HG03025 (cell line): Measurements from ENCODE around the gene ATP8B3.

Source experiments
- ATAC-seq: cut with Tn5 transposase; IDR thresholded peaks from one replicate; pipeline ENCODE4 v1.9.1; 2021; ENCODE audit warnings: mild to moderate bottlenecking, moderate library complexity; ENCODE audit not compliant: unreplicated experiment, low FRiP score

ATP8B3 gene

GRCh38 chr19:1758959-1759903, 52.8 kb downstream of the ATP8B3 start:
- no peak for ATAC-seq

GRCh38 chr19:1758231-1758577, 53.9 kb downstream of the ATP8B3 start:
- no peak for ATAC-seq

GRCh38 chr19:1757468-1758230, 54.4 kb downstream of the ATP8B3 start:
- no peak for ATAC-seq

DNA sequence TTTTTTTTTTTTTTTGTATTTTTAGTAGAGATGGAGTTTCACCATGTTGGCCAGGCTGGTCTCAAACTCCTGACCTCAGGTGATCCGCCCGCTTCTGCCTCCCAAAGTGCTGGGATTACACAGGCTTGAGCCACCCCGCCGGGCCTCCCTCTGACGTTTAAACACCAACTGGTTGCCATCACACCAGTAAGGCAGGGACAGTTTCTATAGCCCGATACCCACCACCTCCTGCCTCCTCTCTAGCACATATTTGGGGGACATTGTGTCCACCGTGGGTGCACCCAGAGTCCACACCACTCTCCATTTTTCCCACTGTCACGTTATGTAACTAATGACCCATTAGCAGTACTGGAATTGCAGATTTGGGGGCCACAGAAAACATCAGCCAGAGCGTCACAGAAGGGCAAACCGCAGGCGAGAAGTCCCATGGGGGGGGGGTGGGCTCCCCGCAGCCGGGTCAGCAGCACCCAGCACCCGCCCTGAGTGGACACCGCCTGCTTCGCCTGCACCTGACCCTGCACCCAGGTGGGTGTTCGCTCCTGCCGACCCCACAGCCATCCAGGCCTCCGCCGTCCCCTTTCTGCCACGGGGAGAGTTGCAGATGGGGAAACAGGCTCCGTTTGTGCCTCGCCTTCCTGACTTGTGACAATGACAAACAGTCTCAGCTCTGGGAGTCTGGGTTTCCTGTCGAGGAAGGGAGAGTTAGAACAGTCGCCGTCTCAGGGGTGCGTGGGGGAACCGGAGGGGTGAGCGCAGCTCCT, 55.2 kb downstream of the ATP8B3 start:
- no peak for ATAC-seq

- no peak for ATAC-seq
Measured at GRCh38 chr19:1756264-1756663, 55.8 kb downstream of the ATP8B3 start.

GRCh38 chr19:1755467-1756171, 56.5 kb downstream of the ATP8B3 start:
- ATAC-seq = no peak

DNA sequence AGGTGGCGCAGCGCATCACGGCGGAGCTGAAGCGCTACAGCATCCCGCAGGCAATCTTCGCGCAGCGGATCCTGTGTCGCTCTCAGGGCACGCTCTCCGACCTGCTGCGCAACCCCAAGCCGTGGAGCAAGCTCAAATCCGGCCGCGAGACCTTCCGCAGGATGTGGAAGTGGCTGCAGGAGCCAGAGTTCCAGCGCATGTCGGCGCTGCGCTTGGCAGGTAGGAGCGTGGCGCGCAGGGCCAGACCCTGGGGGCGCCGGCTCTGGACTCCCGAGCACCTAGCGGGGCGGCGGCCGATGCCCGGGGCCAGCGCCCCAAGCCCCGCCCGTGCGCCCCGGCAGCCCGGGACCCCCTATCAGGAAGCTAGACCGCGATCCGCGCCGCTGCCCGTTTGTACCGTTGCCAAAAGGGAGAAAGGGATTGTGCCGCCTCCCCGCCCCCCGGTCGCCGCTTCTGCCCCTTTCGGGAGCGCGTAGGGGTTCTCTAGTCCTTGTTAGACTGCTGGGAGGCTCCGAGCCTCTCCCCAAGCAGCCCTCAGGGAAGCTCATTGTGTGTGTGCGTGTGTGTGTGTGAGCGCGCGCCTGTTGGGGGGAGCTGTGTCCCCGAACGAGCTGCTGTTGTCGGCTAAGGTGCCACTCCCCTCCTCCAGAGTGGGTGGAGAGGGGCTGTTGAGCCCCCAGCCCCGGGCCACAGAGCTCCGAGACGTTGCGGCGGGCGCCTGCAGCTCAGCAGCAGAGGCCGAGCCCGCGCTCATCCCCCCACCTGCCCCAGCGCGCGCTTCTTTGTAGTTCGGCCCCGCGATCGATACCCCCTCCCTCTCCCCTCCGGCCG, 57.2 kb downstream of the ATP8B3 start:
- ATAC-seq = no peak

DNA sequence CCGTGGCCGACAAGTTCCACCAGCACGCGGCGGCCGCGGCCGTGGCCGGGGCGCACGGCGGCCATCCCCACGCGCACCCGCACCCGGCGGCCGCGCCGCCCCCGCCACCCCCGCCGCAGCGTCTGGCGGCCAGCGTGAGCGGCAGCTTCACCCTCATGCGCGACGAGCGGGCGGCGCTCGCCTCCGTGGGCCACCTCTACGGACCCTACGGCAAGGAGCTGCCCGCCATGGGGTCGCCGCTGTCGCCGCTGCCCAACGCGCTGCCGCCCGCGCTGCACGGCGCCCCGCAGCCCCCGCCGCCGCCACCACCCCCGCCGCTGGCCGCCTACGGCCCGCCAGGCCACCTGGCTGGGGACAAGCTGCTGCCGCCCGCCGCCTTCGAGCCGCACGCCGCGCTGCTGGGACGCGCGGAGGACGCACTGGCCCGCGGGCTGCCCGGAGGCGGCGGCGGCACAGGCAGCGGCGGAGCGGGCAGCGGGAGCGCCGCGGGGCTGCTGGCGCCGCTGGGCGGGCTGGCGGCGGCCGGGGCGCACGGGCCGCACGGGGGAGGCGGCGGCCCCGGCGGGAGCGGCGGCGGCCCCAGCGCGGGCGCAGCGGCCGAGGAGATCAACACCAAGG, 57.9 kb downstream of the ATP8B3 start:
- ATAC-seq = no peak

GRCh38 chr19:1752757-1753728, 59.0 kb downstream of the ATP8B3 start, which contains the start of gene ONECUT3:
Gene ONECUT3, plus strand, starts transcription at chr19:1753506. Its CDS starts 157 bp downstream, at chr19:1753663.
- ATAC-seq = no peak

- no peak for ATAC-seq
Measured at GRCh38 chr19:1752009-1752756, 59.9 kb downstream of the ATP8B3 start.

DNA sequence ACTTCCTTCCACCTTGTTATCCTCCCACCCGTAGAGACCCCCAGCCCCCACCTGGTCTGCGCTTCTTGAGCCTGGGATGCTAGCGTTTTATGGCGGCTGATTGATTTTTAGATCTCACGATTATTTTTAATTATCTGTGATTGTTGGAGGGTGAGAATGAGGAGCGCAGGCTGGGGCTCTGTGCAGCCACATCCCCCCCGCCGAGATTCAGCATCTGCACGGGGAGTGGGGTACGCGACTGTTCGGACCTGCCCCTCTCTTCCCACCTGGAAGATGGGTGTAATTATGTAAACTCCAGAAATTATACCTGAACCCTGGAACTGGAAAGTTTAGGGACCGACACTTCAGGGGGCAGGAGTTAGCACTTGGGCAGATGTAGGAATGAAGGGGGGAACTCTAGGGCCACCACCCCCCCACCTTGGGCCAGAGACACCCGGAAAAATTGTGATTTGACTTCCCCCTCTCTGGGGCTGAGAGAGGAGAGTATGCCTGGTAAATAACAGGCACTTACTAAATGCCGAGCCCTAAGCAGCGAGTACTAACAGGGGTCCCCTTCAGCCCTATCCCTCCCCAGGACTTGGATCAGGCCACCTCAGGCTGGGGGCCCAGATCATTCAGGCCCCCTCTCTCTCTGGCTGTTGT, 60.6 kb downstream of the ATP8B3 start:
- ATAC-seq = no peak

GRCh38 chr19:1750343-1751021, 61.6 kb downstream of the ATP8B3 start:
- ATAC-seq = no peak

GRCh38 chr19:1749373-1750342, 62.4 kb downstream of the ATP8B3 start:
- no peak for ATAC-seq

DNA sequence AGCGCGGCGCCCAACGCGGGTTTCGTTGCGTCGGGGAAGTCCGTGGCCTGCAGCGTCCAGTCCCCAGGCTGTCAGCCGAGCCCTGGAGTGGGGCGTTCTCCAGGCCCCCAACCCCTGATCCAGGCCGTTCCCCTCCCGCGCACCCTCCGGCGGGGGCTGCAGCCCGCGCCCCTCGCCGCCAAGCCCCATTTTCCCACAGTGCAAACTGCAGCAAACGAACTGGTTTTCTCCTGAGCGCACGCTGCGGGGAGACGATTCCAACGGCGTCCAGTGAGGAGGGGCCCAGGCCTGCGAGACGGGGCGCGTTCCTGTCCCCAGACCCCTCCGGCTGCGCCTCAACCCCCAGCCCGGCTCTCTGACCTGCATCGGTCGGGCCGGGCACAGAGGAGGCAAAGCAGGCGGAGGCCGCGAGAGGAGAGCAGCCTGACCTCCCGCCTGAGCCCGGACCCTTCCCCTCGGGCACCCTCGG, 63.2 kb downstream of the ATP8B3 start:
- no peak for ATAC-seq
